GM18511 (cell line): ENCODE measurements around the gene TACC2.

Experiments used
- ATAC-seq: cut with Tn5 transposase; IDR thresholded peaks from one replicate; pipeline ENCODE4 v1.9.1; 2021; ENCODE audit warnings: mild to moderate bottlenecking, moderate library complexity; ENCODE audit not compliant: unreplicated experiment

The TACC2 gene

DNA sequence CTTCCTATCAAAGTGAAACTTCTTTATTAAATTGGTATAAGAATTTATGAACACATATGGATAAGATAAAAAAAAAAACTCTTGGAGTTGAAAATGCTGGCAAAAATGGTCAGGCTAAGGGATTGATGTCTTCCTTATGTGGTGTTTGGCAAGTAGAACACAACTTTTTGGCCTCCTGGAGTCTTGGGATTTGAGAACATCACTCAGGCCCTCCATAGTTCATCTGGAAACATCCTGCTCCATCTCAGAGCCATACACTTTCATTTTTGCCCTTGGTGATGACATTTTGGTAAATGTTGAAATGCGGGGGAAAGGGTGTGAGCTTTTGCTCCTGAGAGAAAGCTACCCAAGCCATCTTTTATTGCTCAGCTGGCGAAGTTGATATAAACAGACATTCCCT lies 254.6 kb downstream of the TACC2 start:
- ATAC-seq: no peak

DNA sequence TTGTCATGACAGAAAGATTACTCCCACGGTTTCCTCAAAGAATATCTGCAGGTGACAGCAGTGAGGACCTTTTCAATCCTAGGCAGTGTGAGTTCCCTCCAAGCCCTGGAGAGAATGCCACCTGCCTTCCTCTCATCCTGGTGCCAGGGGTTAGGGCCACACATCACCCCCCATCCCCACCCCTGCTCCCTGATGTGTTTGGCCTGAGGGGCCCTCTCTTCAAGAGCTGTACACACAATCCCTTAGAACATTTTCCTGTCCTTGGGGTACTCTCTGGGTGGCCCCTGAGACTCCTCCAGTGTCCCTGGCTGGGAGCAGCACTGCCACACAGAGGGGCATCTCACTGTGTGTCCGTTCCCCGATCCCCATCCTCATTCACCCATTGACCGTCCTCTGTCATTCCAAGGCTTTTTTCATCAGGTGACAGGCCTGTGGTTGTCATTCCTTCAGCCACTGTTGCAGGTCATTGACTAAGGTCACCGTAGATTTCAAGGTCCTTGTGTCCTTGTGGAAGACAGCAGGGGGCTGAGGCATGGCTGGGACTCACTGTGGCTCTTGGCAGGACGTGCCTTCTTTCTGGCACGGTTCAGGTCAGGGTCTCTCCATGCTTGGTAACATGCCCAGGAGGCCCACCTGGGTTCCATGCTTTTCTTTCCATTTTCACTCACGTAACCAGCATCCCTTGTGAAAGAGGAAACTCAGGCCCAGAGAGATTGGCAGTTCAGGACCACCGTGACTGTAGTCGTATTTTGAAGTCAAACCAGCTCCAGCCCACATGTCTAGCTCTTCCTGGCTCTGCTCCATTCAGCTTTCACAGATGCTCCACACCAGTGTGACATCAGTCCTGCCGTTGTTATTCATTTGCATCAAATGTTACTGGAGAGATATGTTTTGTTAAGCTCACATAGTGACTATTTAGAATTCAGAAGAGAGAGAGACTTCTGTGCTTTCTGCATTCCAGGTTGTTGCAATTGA lies 255.3 kb downstream of the TACC2 start:
- no peak for ATAC-seq

DNA sequence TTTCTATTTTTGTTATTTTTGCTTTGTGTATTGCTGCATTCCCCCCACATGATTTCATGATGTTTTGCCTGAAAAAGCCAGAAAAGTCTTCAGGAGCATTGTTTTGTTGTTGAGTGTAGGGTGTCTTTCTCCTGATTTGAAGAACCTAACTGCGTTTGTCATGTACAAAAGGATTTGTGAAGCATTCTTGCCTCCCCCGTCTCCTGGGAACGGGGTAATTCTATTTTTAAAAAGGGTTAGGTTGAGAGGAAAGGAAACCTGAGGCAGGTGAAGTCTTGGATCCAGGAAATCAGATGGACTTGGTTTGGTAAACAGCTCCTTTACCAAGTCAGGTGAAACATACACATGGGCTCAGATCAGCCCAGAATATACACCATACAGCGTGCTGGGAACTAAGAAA lies 256.2 kb downstream of the TACC2 start:
- no peak for ATAC-seq

DNA sequence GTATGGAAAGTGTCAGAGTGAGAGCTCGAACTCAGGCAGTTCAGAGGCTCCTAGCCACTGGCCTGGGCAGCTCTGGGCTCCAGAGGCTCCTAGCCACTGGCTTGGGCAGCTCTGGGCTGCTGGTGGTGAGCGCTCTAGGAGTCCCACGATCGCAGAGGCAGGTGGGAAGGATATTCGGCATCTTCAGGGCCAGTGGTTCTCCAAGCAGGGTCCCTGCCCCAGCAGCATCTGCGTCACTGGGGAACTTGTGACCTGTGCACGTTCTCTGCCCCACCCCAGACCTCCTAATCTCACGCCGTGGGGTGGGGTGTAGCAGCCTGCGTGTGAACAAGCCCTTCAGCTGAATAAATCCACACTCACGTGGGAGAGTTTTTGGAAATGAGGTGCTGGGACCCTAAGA lies 256.9 kb downstream of the TACC2 start:
- ATAC-seq: no peak

DNA sequence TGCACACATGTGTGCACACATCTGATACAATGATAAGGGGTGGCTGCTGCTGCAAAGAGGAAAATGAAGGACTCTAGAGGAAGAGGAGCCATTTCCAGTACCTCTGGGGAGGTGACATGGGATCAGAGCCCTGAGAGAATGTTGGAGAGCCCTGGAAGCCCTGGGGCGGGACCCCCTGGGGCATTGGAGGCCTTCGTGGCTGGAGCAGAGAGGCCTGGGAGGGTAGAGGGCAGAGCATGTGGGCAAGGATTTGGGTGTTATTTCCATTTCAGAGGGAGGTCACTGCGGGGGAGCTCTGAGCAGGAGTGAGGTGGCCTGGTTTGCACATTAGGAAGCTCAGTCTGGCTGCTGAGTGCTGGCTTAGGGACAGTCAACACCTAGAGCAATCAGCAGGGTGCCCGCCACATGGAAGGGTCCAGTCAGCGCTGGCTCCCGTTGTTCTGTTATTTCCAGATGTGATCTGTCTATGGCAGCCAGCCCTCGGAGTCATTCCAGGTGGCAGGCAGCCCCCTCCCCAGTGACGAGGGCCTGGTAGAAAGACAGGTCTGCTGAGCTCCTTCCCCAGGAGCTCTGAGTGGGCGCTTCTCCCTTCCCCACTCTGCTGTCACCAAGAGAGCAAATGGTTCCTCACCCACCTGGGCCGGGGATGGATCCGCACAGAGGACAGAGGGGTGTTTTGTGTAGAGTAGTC lies 258.0 kb downstream of the TACC2 start:
- ATAC-seq: no peak

DNA sequence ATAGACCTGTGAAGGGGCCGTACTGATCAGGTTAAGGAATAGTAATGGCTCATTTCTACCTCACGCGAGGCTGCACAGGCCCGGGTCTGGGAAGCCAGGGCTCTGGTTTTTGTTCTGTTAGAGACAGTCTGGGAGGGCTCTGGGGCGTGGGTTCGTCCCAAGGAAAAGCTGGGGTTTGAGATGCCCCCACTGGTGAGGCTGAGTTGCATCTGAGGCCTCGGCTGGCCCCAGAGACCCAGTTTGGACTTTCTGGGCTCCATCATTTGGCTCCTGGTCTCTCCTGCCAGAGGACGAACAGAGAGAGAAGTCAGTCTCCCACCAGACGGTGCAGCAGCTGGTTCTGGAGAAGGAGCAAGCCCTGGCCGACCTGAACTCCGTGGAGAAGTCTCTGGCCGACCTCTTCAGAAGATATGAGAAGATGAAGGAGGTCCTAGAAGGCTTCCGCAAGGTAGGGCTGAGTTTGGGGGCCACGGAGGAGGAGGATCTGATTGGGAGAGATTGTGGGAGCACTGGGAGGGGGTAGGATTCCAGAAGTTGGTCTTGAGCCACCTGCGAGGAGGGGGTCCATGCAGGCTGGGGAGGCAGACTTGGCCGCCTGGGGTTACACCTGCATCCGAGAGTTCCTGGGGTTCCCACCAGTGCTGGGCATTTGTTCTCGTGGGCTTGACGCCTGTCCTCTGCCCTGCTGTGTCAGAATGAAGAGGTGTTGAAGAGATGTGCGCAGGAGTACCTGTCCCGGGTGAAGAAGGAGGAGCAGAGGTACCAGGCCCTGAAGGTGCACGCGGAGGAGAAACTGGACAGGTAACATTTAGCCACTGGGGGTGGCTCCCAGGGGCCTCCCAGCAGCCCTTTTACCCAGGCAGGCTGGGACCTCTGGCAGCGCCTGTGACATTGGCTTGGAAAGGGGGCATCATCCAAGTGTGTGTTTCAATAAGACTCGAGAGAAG lies 259.7 kb downstream of the TACC2 start:
- no peak for ATAC-seq

DNA sequence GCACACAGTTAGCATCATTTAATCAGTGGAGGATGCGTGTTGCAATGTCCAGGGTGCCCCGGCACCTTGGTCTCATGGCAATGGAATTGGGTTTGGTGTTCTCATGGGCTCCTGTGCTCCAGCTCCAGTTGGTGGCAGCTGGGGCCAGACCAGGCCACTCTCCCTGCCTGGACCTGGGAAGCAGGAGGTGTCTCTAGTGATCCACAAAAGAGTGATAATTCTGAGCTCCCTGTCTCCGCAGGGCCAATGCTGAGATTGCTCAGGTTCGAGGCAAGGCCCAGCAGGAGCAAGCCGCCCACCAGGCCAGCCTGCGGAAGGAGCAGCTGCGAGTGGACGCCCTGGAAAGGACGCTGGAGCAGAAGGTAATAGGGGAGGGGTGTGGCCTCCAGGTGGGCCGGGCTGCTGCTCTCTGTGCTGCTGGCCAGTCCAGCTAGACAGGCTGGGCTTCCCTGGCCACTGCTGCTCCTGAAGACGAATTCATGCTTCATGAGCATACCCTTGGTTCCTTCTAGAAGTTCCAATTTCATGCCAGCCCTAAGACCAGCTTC lies 260.4 kb downstream of the TACC2 start:
- no peak for ATAC-seq

DNA sequence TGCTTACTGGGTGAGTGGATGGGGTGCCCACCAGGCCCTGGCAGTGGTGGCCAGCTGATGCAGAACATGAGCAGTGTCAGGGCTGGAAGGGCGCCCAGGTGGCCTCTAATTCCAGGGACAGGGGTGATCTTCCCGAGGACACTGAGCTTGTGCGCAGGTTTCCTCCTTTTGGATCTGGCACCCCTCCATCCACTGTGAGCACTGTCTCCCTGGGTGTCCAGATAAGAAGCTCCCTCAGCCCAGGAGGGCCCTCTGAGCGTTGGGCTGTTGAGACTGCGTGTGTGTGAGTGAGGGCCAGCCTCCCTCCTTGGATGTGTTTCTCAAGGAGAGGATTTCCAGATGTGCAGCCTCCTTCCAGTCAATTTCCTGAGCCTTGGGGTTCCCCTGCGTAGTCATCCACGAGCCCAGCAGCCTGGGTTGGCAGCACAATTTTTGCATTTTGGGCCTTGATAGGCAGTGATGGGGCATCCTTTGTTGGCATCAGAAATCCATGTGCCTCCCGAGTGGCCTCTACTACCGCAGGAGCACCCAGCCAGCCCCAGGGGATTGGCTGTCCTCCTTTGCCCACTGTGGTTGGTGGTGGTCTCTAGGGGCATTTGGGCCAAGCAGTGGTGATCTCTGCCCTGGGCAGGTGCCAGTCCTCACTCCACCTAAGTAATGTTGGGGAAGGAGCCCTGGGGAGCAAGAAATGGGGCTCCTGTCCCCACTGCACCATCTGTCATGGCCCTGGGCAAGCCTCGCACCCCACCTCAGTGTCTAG lies 261.2 kb downstream of the TACC2 start:
- ATAC-seq: no peak

DNA sequence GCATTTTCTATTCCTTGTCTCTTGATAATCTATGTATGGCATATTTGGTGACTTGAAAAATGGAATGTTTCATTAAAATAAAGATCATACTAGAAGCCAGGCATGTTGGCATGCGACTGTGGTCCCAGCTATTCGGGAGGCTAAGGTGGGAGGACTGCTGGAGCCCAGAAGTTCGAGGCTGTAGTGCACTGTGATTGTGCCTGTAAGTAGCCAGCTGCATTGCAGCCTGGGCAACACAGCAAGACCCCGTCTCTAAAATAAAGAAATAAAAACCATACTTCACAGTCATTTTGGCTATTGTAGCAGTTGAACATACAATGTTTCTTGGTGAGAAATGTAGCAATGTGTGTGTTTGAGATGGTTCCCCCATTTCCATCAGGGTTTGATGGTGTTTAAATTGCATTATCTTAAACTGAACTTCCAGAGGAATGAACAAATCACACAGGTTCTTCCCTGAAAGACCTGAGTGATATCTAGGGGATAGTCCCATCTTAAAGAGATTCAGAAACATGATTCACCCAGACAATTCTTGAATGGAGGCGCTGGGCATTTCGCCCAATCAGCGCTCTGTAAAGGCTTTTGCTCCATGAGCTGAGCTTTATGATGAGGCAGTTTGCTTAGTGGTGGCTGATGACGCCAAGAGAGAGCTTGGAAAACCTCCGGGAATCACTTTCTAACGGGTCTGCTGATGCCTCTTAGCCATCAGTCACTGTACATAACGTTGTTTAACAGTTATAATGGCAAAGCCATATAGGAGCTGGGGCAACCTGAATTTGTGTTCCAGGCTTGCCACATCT lies 262.7 kb downstream of the TACC2 start:
- no peak for ATAC-seq

DNA sequence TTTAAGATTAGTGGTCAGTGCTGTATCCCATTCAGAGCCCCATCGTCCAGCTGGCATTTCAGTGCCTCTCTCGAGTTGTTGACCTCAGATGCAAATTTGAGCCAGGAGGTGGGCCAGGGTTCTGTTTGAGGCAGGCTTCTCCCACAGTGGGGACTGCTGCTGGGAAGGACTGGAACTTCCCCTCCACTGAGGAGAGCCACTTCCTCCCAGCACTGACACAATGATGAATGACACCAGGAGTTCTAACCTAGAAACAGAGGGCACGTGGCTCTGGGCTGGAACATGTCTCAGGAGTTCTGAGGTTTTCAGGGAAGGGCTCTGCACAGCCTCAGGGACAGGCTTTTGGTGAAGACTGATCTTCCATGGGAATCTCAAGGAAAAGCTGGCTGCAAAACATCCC lies 263.8 kb downstream of the TACC2 start:
- no peak for ATAC-seq

DNA sequence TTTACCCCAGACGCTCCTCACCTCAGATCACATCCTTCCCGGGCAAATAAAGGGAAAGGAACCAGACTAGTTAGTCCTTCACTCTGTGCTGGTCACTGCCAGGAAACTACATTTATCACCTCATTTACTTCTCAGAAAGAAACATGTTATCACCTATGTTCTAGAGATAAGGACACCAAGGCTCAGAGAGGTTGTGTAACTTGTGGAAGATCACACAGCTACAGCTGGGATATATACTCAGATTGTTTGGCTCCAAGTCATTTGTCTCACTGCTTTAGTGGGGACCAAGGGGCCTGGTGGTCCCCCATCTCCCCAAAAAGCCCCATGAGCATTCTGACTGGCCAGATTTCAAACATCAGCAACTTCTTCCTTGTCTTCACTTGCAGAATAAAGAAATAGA lies 264.6 kb downstream of the TACC2 start:
- ATAC-seq: no peak

DNA sequence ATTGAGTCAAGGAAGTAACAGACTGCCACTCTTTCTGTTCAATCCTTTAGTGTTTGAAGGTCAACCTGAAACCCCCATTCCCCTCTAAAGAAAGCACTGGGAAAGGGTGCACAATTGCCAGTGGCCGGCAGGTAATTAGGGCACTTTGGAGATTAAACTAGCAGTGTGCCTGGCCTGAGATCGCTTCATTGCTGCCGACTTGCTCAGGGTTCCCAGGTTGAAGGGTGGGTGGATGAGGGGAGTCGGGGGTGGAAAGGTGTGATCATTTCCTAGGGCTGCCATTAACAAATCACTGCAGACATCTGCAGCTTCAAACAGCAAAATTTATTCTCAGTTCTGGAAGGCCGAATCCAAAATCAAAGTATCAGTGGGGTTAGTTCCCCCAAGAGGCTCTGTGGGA lies 265.9 kb downstream of the TACC2 start:
- ATAC-seq: no peak

DNA sequence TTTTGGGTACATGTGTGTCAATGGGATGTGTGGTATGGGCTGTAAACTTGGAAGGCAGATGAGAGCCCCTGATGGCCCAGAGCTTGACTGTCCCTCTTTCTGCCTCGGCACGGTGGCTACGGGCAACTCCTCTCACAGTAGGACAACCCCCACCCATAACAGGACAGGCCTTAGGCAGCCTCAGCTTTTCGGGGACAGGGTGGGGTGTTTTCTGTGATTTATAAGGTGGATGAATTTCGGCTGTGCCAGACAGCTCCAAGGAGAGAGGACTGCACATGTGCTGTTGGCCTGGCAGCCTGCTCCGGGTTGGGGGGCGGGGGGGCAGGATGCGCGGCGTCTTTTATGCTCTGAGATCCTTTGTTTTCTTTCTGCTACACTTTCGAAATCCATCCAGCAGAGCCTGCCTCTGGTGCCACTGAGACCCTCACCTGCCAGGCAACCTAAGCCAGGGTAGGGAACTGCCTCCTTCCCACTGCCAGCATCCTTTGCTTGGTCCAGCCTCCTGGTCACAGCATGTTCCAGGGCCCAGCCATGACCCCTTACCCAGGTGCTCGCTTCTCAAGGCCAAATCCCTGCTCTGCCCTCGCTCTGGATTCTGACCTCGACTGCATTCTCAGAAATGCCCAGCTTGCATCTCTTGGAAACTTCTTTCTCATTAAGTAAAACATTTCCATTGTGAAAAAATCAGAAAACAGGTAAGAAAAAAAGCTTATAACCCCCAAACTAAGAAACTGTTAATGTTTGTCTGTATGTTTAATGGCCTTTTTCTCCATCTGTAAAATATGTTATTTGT lies 266.7 kb downstream of the TACC2 start:
- ATAC-seq: no peak

DNA sequence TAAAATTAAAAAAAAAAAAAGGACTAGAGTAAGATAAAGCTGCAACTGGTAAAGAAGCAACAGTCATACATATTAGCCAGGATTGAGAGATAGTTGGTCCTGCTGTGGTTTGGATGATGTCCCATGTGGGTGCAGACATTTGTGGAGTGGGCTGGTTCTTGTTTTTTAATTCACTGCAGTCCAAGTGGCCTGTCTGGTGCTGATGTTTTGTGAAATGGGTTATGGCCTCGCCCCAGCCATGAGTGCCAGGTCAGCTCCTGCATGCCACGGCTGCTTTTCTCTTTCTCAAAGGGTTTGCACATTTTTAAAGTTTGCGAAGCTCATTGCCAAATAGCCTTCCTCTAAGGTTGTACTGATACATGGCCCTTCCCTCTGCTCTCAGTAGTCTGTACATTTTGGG lies 268.1 kb downstream of the TACC2 start:
- no peak for ATAC-seq

DNA sequence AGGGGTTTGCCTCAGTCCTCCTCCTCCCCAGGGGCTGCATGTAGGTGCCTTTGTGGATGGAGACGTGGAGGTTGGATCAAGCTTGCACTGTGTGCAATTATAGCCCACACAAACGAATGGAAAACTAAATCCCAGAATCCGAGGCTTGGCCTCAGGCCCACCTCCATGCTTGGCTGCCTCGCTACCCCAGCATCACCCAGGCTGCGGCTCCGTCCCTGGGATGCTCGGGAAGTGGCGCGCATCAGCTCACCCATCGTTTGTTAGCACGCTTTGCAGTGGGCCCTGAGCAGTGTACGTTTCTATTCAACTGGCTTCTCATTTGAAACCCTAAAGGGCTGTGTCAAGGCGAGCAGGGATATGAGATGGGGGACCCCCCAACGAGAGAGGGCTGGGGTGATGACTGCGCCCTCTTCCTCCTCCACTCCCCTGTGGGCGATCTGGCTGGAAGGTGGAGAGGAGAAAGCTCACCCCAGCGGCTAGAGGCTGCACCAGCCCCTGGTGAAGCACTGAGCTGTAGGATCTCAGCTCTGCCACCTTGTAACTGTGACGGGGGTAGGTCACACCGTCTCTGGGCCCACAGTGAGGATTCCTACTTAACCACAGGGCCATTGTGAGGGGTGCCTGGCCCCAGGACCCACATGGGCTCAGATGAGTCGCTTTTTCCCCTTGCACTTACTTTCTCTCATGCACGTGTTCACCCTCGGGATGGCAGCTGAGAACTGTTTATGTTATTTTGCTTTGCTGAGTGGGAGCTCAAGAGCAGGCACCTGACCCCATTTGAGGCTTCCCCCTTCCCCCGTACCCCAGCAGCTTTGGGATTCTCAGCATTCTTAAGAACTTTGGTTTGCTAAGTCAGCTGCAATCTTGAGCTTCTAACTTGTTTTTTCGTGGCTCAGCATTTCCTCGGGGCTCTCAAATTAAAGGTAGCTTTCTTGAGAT lies 269.4 kb downstream of the TACC2 start:
- no peak for ATAC-seq

DNA sequence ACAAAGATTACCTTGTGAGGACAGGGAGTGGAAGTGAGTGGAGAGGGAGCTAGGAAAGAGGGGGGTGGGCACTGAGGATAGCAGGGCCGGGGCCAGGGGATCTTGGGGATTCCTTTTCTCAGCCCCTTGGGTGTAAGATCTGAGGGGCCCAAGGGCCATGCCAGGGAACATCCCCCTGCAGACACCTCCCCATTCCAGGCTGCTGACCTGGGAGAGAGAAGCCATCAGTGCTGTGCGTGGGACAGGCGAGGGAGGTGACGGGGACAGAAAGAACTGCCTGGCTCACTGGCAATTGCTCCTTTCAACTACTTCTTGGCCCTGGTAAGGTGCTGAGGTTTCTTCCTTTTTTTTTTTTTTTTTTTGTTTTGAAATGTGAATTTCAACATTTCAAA lies 270.1 kb downstream of the TACC2 start:
- no peak for ATAC-seq

DNA sequence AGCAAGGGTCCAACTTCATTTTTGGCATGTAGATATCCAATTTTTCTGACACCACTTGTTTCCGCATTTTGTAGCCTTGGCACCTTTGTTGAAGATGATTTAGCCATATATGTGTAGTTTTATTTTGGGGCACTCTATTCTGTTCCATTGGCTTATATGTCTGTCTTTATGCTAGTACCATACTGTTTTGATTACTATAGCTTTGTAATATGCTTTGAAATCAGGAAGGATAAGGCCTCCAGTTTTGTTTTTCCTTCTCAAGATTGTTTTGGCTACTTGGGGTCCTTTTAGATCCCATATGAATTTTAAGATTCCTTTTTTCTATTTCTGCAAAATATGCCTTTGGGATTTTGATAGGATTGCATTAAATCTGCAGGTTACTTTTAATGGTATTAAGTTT lies 272.6 kb downstream of the TACC2 start:
- no peak for ATAC-seq
